Ishikawa (cell line): ENCODE results near the gene AQP12A.

Experiments
- EP300 ChIP-seq: IDR thresholded peaks from 2 replicates; pipeline ENCODE4 v1.6.1; 2012; ENCODE audit warnings: borderline replicate concordance
- MAX ChIP-seq: IDR thresholded peaks from 2 replicates; pipeline ENCODE4 v1.6.1; 2012
- RAD21 ChIP-seq: IDR thresholded peaks from 2 replicates; pipeline ENCODE4 v1.6.1; 2012; ENCODE audit warnings: low read depth
- REST ChIP-seq: IDR thresholded peaks from 2 replicates; pipeline ENCODE4 v1.6.1; 2012; ENCODE audit warnings: low read depth, mild to moderate bottlenecking
- YY1 ChIP-seq: IDR thresholded peaks from 2 replicates; pipeline ENCODE4 v1.6.1; 2012; ENCODE audit warnings: low read depth

GRCh38 chr2:240728361-240728760, 36.7 kb downstream of the AQP12A start:
- TF ChIP-seq EP300 (no peak), MAX (no peak), RAD21 (no peak), YY1 (no peak), REST (no peak)
